H54 (cell line): Measurements from ENCODE around the gene CEBPB.
"Not testable (repeated sequence)": the region's sequence is repeated elsewhere in the genome, so short reads cannot be mapped to it uniquely, and the experiment has no call there.

ENCODE experiments used
- DNase-seq: peaks from one replicate; pipeline ENCODE4 v3.0.0; 2011; ENCODE audit warnings: low spot score, mixed read lengths; ENCODE audit not compliant: insufficient read length
- FAIRE-seq: peaks from 3 replicates; lab custom pipeline; 2011; peaks lifted over from hg19 to GRCh38; lab: Jason Lieb, UNC
- POLR2A ChIP-seq: IDR thresholded peaks from 2 replicates; pipeline ENCODE4 v1.6.1; 2011; ENCODE audit warnings: low read depth, mild to moderate bottlenecking, low read length

Gene CEBPB

GRCh38 chr20:50203951-50204937 is 13.6 kb downstream of the CEBPB start:
- FAIRE-seq: no peak
- TF ChIP-seq POLR2A: no peak
- DNase-seq: no peak

DNA sequence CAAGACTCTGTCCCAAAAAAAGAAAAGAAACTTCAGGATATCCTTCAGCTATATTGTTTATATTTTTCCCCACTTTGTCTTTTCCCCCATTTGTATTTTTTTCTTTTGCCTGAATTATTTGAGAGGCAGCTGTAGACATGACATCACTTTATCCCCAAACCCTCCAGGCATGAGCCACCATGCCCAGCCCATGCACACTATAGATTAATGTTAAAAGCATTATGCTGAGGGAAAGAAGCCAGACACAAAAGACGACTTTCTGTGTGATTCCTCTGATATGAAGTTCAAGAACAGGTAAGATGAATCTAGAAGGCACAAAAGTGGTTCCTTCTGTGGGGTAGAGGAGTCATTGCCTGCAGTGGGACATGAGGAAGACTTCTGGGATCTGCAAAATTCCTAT is 16.4 kb downstream of the CEBPB start:
- TF ChIP-seq POLR2A: no peak
- FAIRE-seq: no peak
- no peak for DNase-seq

- no peak for FAIRE-seq
- no peak for DNase-seq
- TF ChIP-seq POLR2A: no peak
Measured at GRCh38 chr20:50208085-50208491, 17.5 kb downstream of the CEBPB start.

- not testable (repeated sequence) for DNase-seq, FAIRE-seq
Measured at GRCh38 chr20:50208815-50209214, 18.2 kb downstream of the CEBPB start.

DNA sequence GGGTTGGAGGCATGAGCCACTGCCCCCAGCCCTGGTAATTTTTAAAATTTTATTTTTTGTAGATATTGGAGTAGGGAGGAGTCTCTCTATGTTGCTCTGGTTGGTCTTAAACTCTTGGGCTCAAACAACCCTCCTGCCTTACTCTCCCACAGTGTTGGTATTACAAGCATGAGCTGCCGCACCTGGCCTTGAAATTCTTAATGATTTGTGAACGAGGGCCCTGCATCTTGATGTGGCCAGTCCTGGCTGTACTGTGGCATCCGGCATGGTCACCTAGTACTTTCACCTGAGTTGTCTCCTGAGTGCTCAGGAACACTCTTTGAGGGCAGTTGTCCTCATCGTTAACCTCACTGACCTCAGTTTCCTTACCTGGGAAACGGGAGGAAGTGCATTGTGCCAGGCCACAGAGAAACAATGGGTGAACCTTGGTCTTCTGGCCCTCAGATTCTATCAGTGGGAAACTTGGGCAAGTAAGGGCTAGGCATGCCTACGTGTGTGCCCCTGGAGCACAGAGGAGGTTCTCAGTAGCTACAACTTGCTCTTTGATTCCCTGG is 19.5 kb downstream of the CEBPB start:
- no peak for DNase-seq
- FAIRE-seq: no peak
- no peak for TF ChIP-seq POLR2A

- no peak for TF ChIP-seq POLR2A
- DNase-seq (no peak), FAIRE-seq (no peak)
Measured at GRCh38 chr20:50211091-50211490, 20.5 kb downstream of the CEBPB start.

DNA sequence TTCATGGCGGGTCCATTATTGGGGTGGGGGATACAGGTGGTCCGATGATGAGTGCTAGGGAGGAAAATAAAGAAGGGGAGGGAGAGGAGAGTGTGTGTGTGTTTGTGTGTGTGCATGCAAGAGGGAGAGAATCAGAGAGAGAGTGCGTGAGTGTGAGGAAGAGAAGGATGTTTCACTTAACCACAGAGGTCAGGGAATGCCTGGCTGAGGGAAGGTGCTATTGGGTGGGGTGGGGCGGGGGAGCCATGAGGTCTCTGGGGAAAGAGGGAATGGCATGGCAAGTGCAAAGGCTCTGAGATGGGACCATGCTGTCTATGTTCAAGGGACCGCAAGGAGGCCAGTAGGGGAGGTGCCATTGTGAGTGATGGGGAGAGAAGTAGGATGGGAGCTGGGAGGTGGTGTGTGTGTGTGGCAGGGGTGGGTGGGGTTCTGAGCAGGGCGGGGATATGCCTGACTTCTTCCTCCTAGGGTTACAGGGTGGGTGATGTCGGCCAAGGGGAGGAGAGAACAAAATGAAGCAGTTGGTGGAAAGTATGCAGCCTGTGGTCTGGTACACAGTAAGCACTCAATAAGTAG is 23.0 kb downstream of the CEBPB start:
- no peak for DNase-seq
- TF ChIP-seq POLR2A: no peak

GRCh38 chr20:50214226-50215024 is 23.8 kb downstream of the CEBPB start:
- FAIRE-seq (no peak), DNase-seq (no peak)
- no peak for TF ChIP-seq POLR2A

More for the DNA sequence above, 23.0 kb downstream of the CEBPB start:
- no peak for FAIRE-seq

DNA sequence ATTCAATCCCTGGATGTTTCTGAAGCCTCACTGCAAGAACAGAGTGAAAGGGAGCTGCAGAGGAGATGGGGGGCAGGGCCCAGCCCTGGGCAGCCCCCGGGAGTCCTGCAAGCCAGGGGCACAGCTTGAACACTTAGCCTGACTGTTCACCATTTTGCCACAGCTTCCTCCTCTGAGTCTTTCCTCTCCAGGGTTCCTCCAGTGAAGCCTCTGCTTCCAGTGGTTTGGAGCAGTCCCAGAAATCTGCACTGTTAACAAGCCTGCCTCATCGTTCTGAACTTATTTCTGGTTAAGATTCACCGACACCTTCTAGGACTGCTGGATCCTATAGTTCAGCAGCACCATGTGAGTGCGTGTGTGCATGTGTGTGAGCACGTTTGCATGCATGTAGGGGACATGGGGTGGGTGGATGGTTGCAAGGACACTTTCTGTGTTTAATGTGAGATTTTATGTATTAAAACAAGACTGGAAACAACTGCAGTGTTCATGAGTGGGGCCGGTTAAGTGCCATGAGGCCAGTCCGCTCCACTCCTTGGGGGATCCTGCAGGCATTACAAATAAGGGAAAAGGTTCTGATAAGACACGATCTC is 24.6 kb downstream of the CEBPB start:
- no peak for DNase-seq
- TF ChIP-seq POLR2A: no peak
- FAIRE-seq: no peak

- FAIRE-seq (no peak), DNase-seq (no peak)
- TF ChIP-seq POLR2A: no peak
Measured at GRCh38 chr20:50215926-50216325, 25.3 kb downstream of the CEBPB start.

GRCh38 chr20:50216543-50217206 is 26.0 kb downstream of the CEBPB start:
- FAIRE-seq (no peak), DNase-seq (no peak)
- TF ChIP-seq POLR2A: no peak

DNA sequence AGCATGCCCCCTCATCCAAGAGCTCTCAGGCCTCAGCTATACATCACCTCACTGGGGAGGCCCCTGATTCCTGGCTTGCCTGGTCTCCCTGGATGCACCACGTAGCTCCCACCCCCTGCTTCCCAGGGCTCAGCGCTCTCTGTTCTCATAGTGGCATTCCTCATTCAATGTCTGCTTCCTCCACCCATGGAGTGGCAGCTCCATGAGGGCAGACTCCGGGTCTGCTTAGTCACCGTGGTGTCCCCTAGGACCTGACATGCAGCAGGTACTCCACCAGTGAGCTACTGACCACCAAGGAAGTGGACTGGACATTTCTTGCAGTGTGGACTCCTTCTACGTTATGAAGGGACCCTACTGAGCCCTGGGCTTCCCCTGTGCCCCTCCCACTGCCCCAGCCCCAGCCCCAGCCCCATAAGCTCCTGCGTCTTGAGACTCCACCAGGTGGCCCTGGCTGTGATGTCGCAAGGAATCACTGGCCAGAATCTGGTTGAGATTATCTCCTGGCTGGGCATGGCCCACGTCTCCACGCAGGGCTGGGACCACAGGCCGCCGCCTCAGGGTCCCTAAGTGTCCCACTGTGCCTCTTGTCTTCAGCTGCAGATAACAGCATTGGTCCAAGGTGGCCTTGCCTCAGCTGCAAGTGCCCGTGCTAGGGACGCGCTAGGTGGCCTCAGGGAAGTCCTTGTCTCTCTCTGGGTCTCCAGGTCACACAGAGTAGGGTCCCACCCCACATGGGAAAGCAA is 26.7 kb downstream of the CEBPB start:
- no peak for FAIRE-seq
- TF ChIP-seq POLR2A: no peak
- DNase-seq: no peak

DNA sequence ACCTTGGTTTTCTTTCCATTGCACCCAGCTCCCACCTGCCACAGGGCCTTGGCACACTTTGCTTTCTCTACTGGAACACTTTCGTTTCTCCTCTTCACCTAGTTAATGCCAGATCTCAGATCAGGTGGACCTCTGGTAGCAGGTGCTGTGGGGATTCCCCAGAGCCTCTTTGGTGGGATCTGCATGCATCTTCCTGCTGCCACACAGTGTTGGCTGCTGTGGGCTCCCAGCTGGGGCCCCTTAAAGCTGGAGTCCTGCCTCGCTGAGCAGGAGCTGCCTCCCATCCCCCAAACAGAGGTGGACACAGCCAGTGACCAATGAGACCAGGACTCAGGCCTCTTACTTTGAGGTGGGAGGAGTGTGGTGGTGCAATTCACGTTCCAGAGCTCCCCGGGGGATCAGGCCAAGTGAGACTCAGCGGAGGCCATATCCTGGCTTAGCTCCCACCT is 28.4 kb downstream of the CEBPB start:
- TF ChIP-seq POLR2A: no peak
- FAIRE-seq (no peak), DNase-seq (no peak)
